Measurements from ENCODE around the gene CNIH4. TPM values are rescaled to one million over a fixed set of nuclear protein-coding genes. Genes with fewer than 3 reads are reported as not detected.

CNIH4 gene
- polyA plus RNA-seq, 3 donors, result 33.4 to 106 (median 94.7) TPM

DNA sequence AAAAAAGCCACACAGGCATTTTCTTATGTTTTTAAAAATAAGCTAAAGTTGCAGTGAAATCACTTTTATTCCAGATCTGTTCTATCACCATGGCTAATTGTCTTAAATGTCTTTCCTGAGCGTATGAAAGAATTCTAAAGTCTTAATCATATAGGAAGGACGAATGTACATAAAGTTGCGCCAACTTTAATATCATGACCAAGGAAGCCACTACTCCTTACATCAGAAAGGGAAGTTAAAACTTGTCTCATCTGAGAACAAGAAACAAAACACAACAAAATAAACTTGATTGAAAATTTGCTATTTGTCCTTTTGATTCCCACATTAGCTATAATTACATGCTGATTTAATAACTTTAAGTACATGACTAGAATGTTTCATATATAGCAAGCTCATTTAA is 26.5 kb downstream of the CNIH4 start:
- H3K27ac Mint-ChIP-seq, result peak overlapping the region; percentile 9 to 87 (median 85)
- Histone ChIP-seq H3K27ac (ENCODE audit: low read depth in 1 of 2, low read length in 2 of 2) (peak overlapping the region in 1 of 2 donors; percentile 73), H3K4me3 (replicated peaks in 1 of 3; ENCODE audit: low read depth in 2 of 3, low read length in 3 of 3) (no peak overlapping the region), H3K9ac (ENCODE audit: insufficient read depth, low read length, poor library complexity, severe bottlenecking) (no peak overlapping the region), H3K79me2 (ENCODE audit: insufficient read depth, low read length) (peaks cover 5% of the 10 kb centered on the region), H3K36me3 (replicated peaks in 1 of 2; ENCODE audit: control insufficient read depth in 1 of 2, insufficient read depth in 2 of 2, low read length in 2 of 2) (peaks cover 13 to 31% of the 10 kb centered on the region in 2 donors), H3K27me3 (ENCODE audit: control insufficient read depth in 2 of 2, insufficient read depth in 2 of 2, low read length in 2 of 2) (no peaks in the 10 kb centered on the region), H3K4me1 (ENCODE audit: control insufficient read depth in 1 of 2, insufficient read depth in 2 of 2, low read length in 2 of 2) (peaks cover 55 to 61% of the 10 kb centered on the region in 2 donors), H2AFZ (ENCODE audit: insufficient read depth, low read depth, low read length, poor library complexity, severe bottlenecking) (no peak overlapping the region), H3K4me2 (replicated peaks; ENCODE audit: extremely low read depth, low read length, poor library complexity, severe bottlenecking) (peak overlapping the region; percentile 23), H4K20me1 (ENCODE audit: insufficient read depth, low read length) (peaks cover 26% of the 10 kb centered on the region), H3K9me3 (replicated peaks in 1 of 2; ENCODE audit: control insufficient read depth in 1 of 2, insufficient read depth in 1 of 2, low read length in 2 of 2) (no peaks in the 10 kb centered on the region)
- no peak overlapping the region for H3K4me3 Mint-ChIP-seq
- peaks cover 62% of the 10 kb centered on the region for H3K4me1 Mint-ChIP-seq
- no CpG with 5 or more reads among the region's 3 CpGs for WGBS (ENCODE audit: insufficient coverage)
- intact Hi-C loops (cut with micrococcal nuclease), result no loop called here
- H3K27me3 Mint-ChIP-seq (ENCODE audit: low read depth in 3 of 3), result no peaks in the 10 kb centered on the region
- DNase-seq, result peak; percentile 15 to 39 (median 26)
- peaks cover 29 to 49% of the 10 kb centered on the region in 2 donors for H3K36me3 Mint-ChIP-seq
- no peaks in the 10 kb centered on the region for H3K9me3 Mint-ChIP-seq
- TF ChIP-seq, protein P1, sequence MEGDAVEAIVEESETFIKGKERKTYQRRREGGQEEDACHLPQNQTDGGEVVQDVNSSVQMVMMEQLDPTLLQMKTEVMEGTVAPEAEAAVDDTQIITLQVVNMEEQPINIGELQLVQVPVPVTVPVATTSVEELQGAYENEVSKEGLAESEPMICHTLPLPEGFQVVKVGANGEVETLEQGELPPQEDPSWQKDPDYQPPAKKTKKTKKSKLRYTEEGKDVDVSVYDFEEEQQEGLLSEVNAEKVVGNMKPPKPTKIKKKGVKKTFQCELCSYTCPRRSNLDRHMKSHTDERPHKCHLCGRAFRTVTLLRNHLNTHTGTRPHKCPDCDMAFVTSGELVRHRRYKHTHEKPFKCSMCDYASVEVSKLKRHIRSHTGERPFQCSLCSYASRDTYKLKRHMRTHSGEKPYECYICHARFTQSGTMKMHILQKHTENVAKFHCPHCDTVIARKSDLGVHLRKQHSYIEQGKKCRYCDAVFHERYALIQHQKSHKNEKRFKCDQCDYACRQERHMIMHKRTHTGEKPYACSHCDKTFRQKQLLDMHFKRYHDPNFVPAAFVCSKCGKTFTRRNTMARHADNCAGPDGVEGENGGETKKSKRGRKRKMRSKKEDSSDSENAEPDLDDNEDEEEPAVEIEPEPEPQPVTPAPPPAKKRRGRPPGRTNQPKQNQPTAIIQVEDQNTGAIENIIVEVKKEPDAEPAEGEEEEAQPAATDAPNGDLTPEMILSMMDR (IDR thresholded peaks at IDR 0.05), result no peak

DNA sequence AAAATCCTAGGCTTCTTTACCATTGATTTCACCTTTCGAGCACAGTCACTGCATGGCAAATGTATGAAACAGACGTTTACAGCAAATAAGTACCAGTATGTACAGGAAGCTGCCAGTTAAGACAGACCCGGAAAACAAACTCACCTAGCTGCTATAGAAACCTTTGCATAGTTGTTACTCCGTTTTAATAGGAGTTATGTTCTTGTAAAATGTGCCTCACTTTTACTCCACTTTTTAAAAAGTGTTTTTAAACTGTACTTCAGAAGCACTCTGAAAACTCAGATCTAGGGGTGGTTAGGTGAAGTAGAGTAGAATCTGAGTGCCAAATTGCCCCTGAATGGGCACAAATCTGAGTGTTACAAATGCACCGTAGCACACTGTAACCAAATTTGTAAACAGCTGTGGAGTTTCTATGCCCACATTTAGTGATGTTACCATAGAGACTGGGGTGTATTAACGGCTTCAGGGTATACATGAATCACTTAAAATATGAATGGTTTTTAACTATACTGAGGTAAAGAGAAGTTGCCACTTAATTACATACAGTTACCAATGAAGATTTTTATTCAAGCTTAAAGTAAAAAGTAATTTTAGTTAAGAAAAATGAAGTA is 30.7 kb downstream of the CNIH4 start:
- Histone ChIP-seq H3K27me3 (ENCODE audit: control insufficient read depth in 2 of 2, insufficient read depth in 2 of 2, low read length in 2 of 2) (no peaks in the 10 kb centered on the region), H4K20me1 (ENCODE audit: insufficient read depth, low read length) (peaks cover 54% of the 10 kb centered on the region), H3K36me3 (replicated peaks in 1 of 2; ENCODE audit: control insufficient read depth in 1 of 2, insufficient read depth in 2 of 2, low read length in 2 of 2) (peaks cover 44 to 71% of the 10 kb centered on the region in 2 donors), H3K4me2 (replicated peaks; ENCODE audit: extremely low read depth, low read length, poor library complexity, severe bottlenecking) (no peak overlapping the region), H3K9ac (ENCODE audit: insufficient read depth, low read length, poor library complexity, severe bottlenecking) (no peak overlapping the region), H3K4me1 (ENCODE audit: control insufficient read depth in 1 of 2, insufficient read depth in 2 of 2, low read length in 2 of 2) (peaks cover 30 to 37% of the 10 kb centered on the region in 2 donors), H2AFZ (ENCODE audit: insufficient read depth, low read depth, low read length, poor library complexity, severe bottlenecking) (no peak overlapping the region), H3K27ac (ENCODE audit: low read depth in 1 of 2, low read length in 2 of 2) (no peak overlapping the region), H3K9me3 (replicated peaks in 1 of 2; ENCODE audit: control insufficient read depth in 1 of 2, insufficient read depth in 1 of 2, low read length in 2 of 2) (no peaks in the 10 kb centered on the region), H3K79me2 (ENCODE audit: insufficient read depth, low read length) (peaks cover 11% of the 10 kb centered on the region), H3K4me3 (replicated peaks in 1 of 3; ENCODE audit: low read depth in 2 of 3, low read length in 3 of 3) (no peak overlapping the region)
- intact Hi-C loops (cut with micrococcal nuclease), result no loop called here
- no peak for DNase-seq
- Mint-ChIP-seq H3K27me3 (ENCODE audit: low read depth in 3 of 3) (no peaks in the 10 kb centered on the region), H3K36me3 (peaks cover 53 to 76% of the 10 kb centered on the region in 2 donors), H3K9me3 (no peaks in the 10 kb centered on the region), H3K4me1 (peaks cover 42% of the 10 kb centered on the region), H3K4me3 (no peak overlapping the region), H3K27ac (no peak overlapping the region)
- 90% methylated on average over 2 of the region's 6 CpGs for WGBS (ENCODE audit: insufficient coverage)
- TF ChIP-seq, protein P1 (IDR thresholded peaks at IDR 0.05), result no peak

Data from CD14-positive monocyte (primary cell).